ENCODE results near the gene SIRT2. TPM values are rescaled to one million over a fixed set of nuclear protein-coding genes. Genes with fewer than 3 reads are reported as not detected.
A peak's percentile ranks its signal among the peaks of the same experiment; 100 is the strongest.

SIRT2 gene
- total RNA-seq, 4 donors from 2014 or later, result 108 to 154 (median 129) TPM

- no peak for DNase-seq (ENCODE audit: low spot score in 2 of 2)
- peaks cover 10 to 71% (median 50%) of the 10 kb centered on the region in 3 donors for H3K36me3 ChIP-seq
- no peak overlapping the region for H3K4me3 ChIP-seq
These were observed 62.3 kb downstream of the SIRT2 start for GRCh38 chr19:38836983-38837626.

GRCh38 chr19:38836159-38836982, 63.0 kb downstream of the SIRT2 start:
- Histone ChIP-seq H3K9me3 (no peaks in the 10 kb centered on the region), H3K27me3 (no peaks in the 10 kb centered on the region), H3K4me3 (no peak overlapping the region), H3K27ac (no peak overlapping the region), H3K4me1 (peaks cover 0 to 14% (median 9%) of the 10 kb centered on the region in 4 donors), H3K36me3 (peaks cover 10 to 64% (median 43%) of the 10 kb centered on the region in 3 donors)
- no peak for TF ChIP-seq EP300 (IDR thresholded peaks at IDR 0.05)
- no peak for TF ChIP-seq POLR2A (IDR thresholded peaks at IDR 0.05)
- TF ChIP-seq CTCF (IDR thresholded peaks at IDR 0.05), result no peak
- WGBS, 2 donors, result 63 to 70% methylated on average over 8 of the region's 8 CpGs
- DNase-seq (ENCODE audit: low spot score in 2 of 2), result no peak

More at GRCh38 chr19:38836983-38837626, 62.3 kb downstream of the SIRT2 start:
- no peak overlapping the region for H3K27ac ChIP-seq
- WGBS, 2 donors, result 83 to 86% methylated on average over 6 of the region's 6 CpGs
- H3K4me1 ChIP-seq, result peaks cover 0 to 14% (median 8%) of the 10 kb centered on the region in 4 donors
- no peaks in the 10 kb centered on the region for H3K9me3 ChIP-seq
- TF ChIP-seq EP300 (IDR thresholded peaks at IDR 0.05) (no peak), CTCF (IDR thresholded peaks at IDR 0.05) (no peak), POLR2A (IDR thresholded peaks at IDR 0.05) (no peak)
- no peaks in the 10 kb centered on the region for H3K27me3 ChIP-seq

- DNase-seq (ENCODE audit: low spot score in 2 of 2), result no peak
- Histone ChIP-seq H3K27ac (peak overlapping the region in 1 of 4 donors; percentile 30), H3K4me1 (peaks cover 0 to 20% (median 12%) of the 10 kb centered on the region in 4 donors), H3K4me3 (no peak overlapping the region), H3K9me3 (no peaks in the 10 kb centered on the region), H3K36me3 (peaks cover 5 to 52% (median 26%) of the 10 kb centered on the region in 3 donors), H3K27me3 (no peaks in the 10 kb centered on the region)
- WGBS, 2 donors, result 89 to 91% methylated on average over 6 of the region's 6 CpGs
- TF ChIP-seq CTCF (IDR thresholded peaks at IDR 0.05) (no peak), EP300 (IDR thresholded peaks at IDR 0.05) (no peak), POLR2A (IDR thresholded peaks at IDR 0.05) (no peak)
These were observed 64.8 kb downstream of the SIRT2 start for GRCh38 chr19:38834590-38834989.

- no peak for DNase-seq (ENCODE audit: low spot score in 2 of 2)
- Histone ChIP-seq H3K27me3 (no peaks in the 10 kb centered on the region), H3K9me3 (no peaks in the 10 kb centered on the region), H3K4me1 (peaks cover 0 to 20% (median 12%) of the 10 kb centered on the region in 4 donors), H3K36me3 (peaks cover 5 to 51% (median 23%) of the 10 kb centered on the region in 3 donors), H3K4me3 (no peak overlapping the region), H3K27ac (peak overlapping the region in 1 of 4 donors; percentile 30)
- 85 to 94% methylated on average over 4 of the region's 4 CpGs for WGBS, 2 donors
- TF ChIP-seq CTCF (IDR thresholded peaks at IDR 0.05) (no peak), POLR2A (IDR thresholded peaks at IDR 0.05) (no peak), EP300 (IDR thresholded peaks at IDR 0.05) (no peak)
These were observed 65.3 kb downstream of the SIRT2 start for GRCh38 chr19:38834104-38834490.

- no peak for DNase-seq (ENCODE audit: low spot score in 2 of 2)
- 83 to 90% methylated on average over 7 of the region's 7 CpGs for WGBS, 2 donors
- H3K27ac ChIP-seq, result peak overlapping the region in 3 of 4 donors; percentile 91 to 97 (median 95)
These were observed 66.4 kb downstream of the SIRT2 start for GRCh38 chr19:38833092-38833425.

More at GRCh38 chr19:38833092-38833425, 66.4 kb downstream of the SIRT2 start:
- Histone ChIP-seq H3K4me1 (peaks cover 0 to 20% (median 12%) of the 10 kb centered on the region in 4 donors), H3K4me3 (no peak overlapping the region), H3K27me3 (no peaks in the 10 kb centered on the region), H3K9me3 (no peaks in the 10 kb centered on the region), H3K36me3 (peaks cover 5 to 50% (median 12%) of the 10 kb centered on the region in 3 donors)
- TF ChIP-seq CTCF (IDR thresholded peaks at IDR 0.05), result no peak

Measured in tibial nerve (tissue), 4 donors.